GM18505 (cell line): ENCODE measurements around the gene ACSL1.
"Not testable (repeated sequence)": the region's sequence is repeated elsewhere in the genome, so short reads cannot be mapped to it uniquely, and the experiment has no call there.

ENCODE experiments used
- ATAC-seq: cut with Tn5 transposase; IDR thresholded peaks from one replicate; pipeline ENCODE4 v1.9.1; 2021; ENCODE audit not compliant: unreplicated experiment
- POLR2A ChIP-seq: IDR thresholded peaks from 4 replicates; pipeline ENCODE4 v1.6.1; 2011; ENCODE audit warnings: borderline replicate concordance; ENCODE audit not compliant: insufficient read depth, insufficient read length; ENCODE audit errors: extremely low read depth

Gene ACSL1

GRCh38 chr4:184762100-184762499, 63.7 kb downstream of the ACSL1 start:
- peak; percentile 83 for ATAC-seq
- no peak for TF ChIP-seq POLR2A

DNA sequence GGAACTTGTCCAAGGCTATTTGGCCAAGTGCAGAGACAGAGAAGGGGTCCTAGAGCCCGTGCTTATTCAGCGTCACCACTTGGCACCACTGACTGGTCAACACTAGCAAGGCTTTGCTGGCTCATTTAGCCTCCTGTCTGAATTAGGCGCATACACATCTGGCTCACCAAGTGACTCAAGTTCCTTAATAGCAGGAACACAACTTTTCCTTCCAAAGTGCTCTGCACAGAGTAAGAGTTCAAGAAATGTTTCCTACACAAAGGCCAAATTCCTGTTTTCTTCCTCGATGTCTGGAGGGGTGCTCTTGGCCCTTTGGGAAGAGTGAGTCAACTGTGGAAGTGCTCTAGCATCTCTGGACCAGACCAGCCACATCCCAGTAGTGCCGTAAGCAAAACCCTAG, 65.1 kb downstream of the ACSL1 start:
- TF ChIP-seq POLR2A, result no peak

DNA sequence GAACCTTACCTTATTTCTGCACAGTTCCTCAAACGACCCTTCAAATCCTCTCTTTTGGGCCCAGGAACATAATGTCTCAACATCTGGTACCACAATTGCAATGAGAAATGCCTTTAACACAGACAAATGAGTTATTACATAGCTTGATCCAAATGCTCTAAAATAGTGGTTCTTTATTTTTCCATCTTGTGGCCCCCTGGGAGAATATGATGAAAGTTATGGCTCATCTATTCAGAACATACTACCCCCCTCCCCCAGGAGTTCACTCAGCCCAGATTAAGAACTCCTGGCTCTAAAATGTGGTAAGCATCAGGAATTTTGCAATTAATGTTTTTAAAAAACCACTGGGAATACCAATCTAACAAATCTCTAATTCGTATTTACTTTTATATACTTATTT, 68.0 kb downstream of the ACSL1 start:
- ATAC-seq, result no peak
- TF ChIP-seq POLR2A, result no peak

More for the DNA sequence above, 65.1 kb downstream of the ACSL1 start:
- no peak for ATAC-seq

DNA sequence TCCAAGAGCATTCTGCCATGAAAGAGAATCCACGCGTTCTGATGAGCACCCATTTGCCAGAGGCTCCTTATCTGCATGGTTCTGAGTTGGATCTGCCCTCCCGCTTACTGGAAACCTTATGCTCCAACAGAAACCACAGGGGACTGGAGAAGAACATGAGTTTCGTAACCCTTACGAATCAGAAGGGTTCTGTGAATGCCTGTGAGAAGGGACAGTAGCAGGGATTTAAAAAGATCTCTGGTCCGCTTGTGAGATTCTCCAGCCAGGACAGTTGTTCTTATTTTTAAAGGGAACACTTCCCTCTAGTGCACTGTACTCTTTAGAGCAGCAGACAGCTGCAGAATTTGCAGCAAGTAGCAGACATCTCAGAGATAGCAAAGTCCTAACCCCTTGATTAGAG, 69.4 kb downstream of the ACSL1 start:
- TF ChIP-seq POLR2A, result no peak
- ATAC-seq, result no peak

DNA sequence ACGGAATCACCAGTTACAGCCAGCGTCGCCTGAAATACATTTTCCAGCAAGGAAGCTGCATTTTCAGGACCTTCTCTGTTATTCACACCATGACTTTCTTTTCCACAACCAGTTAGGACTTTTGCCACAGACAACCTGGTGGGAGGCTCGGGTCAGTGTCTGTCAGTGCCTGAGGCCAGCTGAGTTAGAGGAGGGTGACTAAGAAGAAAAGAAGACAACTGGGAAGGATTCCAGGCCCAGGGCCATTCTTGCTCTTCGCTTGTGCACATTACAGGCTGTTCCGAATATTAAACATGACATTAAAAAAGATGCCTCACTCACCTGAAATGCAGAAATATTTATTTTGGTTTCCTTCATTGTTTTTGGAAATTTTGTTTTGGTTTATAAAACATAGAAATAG, 70.5 kb downstream of the ACSL1 start:
- no peak for TF ChIP-seq POLR2A
- no peak for ATAC-seq

DNA sequence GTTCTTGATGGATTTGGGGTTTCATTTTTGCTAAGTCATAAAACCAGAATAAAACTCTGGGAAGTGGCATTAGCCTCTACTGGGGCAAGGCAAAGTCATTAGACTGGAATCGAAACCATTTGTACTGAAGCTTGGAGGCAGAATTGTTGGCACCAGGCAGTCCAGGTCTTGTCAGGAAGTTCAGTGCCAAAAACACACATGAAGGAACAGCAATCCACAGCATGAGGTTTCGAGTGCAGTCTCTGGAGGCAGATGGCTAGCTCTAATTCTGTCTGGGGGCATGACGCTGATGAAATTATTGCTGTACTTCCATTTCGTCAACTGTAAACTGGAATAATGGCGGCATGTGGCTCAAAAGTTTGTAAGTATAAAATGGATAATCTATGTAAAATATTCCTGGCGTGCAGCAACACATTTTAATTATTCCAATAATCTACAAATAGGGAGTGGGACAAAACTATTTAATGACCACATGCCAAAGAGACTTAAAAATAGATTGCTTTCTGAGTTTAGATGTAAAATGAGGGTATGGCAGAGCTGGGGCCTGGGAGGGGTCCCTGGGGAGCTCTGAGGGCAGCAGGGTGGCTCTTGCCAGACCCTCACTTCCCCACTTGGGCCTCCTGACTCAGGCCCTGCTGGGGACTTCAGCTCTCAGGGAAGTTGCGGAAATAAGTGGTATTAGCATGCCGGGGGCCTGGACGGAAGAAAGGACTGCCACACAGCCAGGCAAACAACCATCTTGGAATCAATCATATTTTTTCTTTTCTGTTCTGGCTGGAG, 73.1 kb downstream of the ACSL1 start:
- ATAC-seq, result no peak
- TF ChIP-seq POLR2A, result no peak

DNA sequence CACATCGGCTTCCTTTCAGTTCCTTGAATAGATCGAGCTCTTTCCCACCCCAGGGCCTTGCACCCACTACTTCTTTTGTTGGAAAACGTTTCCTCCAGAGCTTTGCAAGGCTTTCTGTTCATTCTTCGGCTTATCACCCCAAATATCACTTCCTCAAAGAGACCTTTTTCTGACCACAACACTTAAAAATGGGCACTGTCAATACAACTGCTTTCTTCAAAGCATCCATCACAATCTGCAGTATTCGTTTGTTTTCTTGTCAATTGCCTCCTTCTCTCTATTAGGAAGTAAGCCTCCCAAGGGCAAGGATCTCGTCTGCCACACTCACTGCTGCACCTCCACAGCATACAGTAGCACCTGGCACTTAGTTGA, 74.2 kb downstream of the ACSL1 start:
- no peak for ATAC-seq
- TF ChIP-seq POLR2A, result no peak

GRCh38 chr4:184750926-184751584, 74.7 kb downstream of the ACSL1 start:
- TF ChIP-seq POLR2A, result no peak
- ATAC-seq, result no peak

- TF ChIP-seq POLR2A, result no peak
- ATAC-seq, result no peak
These were observed 77.5 kb downstream of the ACSL1 start for GRCh38 chr4:184748251-184748652.

DNA sequence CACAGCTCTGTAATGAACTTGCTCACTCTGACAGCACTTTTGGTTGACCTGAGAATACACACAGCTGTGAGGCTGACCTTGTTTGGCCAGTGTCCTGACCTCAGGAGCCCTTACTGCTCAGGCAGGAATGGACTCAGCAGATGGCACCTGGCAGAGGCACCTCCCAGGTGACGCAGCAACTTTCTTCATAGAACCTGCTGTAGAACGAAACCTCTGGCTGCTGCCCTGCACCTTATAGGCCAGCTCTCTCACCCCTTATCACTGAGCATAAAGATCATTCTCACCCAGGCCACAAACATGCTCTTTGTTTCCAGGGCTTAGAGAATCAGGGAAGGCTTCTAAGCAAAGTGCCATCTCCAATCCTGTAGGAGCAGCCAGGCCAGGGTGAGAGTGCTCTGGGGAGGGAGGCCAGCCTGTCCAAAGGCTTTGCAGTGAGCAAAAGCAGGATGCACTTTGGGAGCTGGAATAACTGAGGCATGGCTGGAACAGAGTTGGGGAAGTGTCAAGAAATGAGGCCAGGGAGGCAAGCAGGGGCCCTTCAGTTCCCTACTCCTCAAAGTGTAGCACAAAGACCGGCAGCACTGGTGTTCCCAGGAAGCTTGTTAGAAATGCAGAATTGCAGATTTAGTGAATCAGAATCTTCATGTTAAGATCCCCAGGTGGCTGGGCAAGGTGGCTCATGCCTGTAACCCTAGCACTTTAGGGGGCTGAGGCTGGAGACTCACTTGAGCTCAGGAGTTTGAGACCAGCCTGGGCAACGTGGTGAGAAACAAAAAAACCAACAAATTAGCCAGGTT, 78.5 kb downstream of the ACSL1 start:
- TF ChIP-seq POLR2A, result no peak
- ATAC-seq, result no peak

DNA sequence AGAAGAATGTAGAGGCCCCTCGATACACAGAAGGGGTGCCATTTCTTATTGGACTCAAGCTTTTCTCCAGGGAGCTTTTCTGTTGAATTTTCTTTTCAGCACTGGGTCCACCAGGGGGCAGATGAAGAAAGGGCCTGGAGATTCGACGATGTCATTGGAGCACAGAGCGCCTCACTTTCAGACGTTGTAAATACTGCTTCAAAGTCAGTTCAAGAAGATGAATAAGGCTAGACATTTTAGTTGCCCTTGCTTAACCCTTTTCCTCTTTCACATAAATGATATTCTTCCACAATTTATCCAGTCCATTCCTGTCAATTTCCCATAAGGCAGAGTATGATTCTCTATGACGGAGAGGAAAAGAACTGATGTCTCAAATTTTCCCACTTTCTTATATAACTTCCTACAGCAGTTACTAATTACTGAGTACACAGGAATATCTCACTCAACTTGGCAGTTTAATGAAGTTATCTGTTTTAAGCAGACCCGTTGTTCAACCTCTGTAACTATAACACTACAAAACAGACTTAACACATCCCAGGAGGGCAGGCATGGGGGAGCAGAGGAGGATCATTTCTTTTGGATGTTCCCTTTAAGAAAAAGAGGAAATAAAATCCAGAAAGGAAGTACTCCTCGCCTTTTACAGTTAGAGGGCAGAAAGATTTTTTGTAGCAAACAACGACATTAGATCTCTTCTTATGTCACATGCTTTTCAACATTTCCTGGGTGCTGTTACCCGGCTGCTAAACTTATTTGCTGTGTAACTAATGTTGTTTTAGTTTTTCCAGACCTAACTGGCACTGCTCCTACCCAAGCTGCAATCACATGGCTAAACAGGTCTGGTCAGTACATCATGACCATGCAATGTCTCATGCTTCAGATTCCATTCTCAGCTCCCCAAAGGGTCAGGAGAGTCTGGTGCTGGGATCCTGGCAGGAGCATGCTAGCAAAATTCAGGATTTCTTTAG, 79.7 kb downstream of the ACSL1 start:
- TF ChIP-seq POLR2A, result no peak
- ATAC-seq, result no peak

DNA sequence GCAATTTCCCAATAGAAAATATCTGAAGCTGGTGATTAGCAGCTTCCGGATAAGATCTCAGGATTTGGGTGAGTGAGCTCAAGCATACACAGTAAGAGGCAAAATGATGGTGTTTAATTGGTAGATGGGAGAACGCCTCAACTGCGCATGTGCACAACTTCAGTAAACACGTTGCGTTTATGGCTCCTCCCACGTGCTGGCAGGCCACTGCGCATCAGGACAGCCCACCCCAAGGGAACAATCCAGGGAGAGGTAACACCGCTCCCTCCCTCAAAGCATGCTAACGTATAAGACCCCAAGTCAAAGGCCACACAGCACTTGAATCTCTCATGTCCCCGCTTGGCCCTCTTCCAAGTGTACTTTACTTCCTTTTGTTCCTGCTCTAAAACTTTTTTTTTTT, 81.5 kb downstream of the ACSL1 start:
- no peak for ATAC-seq
- no peak for TF ChIP-seq POLR2A

DNA sequence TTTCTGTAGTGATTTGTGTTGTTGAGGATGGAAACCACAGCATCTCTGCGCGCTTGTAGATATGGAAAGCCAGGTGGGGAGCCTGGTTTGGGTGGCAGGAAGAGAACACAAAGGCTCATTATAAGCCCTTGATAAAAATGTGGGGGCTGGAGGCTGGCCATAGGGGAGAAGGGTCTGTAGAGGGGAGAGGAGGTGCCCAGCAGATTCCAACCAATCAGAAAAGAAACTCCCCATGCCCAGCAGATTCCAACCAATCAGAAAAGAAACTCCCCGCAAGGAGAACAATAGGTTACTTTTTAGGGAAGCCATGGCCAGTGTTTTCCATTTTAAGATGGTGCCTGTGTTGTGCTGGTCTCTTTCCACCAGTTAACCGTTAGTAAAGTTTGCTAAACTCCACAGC, 82.1 kb downstream of the ACSL1 start:
- ATAC-seq, result no peak
- no peak for TF ChIP-seq POLR2A

- ATAC-seq, result not testable (repeated sequence)
These were observed 84.1 kb downstream of the ACSL1 start for GRCh38 chr4:184741651-184742050.
